Measurements from ENCODE around the gene EIF3I. TPM values are rescaled to one million over a fixed set of nuclear protein-coding genes. Genes with fewer than 3 reads are reported as not detected.

The EIF3I gene
- total and polyA plus RNA-seq, 10 of the 15 experiments (the other 5 are each of a cell fraction or from before 2014, with no cell fraction given): 208 to 606 (median 352) TPM

DNA sequence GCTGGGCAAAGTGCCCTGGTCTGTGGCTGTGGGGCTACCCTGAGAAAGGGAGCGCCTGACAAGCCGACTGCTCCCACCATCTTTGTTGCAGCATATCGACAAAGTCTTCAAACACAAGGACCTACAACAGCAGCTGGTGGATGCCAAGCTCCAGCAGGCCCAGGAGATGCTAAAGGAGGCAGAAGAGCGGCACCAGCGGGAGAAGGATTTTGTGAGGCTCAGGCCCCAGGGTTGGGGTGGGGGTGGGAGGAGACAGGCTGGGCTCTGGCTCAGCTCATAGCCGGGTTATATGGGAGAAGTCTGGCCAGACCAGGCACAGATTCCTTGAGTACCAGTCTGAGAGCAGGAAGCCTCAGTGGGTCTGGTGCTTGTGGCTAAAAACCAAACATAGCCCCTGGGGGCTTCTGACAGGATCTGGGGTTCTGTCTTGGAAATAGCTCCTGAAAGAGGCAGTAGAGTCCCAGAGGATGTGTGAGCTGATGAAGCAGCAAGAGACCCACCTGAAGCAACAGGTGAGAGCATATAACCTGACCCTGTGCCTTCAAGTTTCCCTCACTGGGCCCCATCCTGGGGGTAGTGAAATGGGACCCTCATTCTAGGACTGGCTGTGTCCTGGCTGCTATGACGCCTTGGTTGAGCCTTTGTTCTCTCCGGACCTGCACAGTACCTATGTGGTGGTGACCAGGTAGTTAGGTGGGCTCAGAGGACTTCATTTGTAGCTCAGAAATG, 29.8 kb upstream of the EIF3I start (continued):
- TF ChIP-seq, protein P1, sequence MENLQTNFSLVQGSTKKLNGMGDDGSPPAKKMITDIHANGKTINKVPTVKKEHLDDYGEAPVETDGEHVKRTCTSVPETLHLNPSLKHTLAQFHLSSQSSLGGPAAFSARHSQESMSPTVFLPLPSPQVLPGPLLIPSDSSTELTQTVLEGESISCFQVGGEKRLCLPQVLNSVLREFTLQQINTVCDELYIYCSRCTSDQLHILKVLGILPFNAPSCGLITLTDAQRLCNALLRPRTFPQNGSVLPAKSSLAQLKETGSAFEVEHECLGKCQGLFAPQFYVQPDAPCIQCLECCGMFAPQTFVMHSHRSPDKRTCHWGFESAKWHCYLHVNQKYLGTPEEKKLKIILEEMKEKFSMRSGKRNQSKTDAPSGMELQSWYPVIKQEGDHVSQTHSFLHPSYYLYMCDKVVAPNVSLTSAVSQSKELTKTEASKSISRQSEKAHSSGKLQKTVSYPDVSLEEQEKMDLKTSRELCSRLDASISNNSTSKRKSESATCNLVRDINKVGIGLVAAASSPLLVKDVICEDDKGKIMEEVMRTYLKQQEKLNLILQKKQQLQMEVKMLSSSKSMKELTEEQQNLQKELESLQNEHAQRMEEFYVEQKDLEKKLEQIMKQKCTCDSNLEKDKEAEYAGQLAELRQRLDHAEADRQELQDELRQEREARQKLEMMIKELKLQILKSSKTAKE (IDR thresholded peaks at IDR 0.05; ENCODE audit: low read depth, poor library complexity, severe bottlenecking): no peak
- no peak for TF ChIP-seq ZBED1 (IDR thresholded peaks at IDR 0.05; ENCODE audit: borderline replicate concordance)
- TF ChIP-seq SRF (IDR thresholded peaks at IDR 0.05; ENCODE audit: low read depth in 2 of 2, low read length in 2 of 2): no peak
- no peak for TF ChIP-seq SUZ12 (IDR thresholded peaks at IDR 0.05; ENCODE audit: unreplicated experiment)
- TF ChIP-seq POLR2AphosphoS5 (IDR thresholded peaks at IDR 0.05; ENCODE audit: low read length): no peak
- TF ChIP-seq, protein P2, sequence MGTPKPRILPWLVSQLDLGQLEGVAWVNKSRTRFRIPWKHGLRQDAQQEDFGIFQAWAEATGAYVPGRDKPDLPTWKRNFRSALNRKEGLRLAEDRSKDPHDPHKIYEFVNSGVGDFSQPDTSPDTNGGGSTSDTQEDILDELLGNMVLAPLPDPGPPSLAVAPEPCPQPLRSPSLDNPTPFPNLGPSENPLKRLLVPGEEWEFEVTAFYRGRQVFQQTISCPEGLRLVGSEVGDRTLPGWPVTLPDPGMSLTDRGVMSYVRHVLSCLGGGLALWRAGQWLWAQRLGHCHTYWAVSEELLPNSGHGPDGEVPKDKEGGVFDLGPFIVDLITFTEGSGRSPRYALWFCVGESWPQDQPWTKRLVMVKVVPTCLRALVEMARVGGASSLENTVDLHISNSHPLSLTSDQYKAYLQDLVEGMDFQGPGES (IDR thresholded peaks at IDR 0.05): no peak

DNA sequence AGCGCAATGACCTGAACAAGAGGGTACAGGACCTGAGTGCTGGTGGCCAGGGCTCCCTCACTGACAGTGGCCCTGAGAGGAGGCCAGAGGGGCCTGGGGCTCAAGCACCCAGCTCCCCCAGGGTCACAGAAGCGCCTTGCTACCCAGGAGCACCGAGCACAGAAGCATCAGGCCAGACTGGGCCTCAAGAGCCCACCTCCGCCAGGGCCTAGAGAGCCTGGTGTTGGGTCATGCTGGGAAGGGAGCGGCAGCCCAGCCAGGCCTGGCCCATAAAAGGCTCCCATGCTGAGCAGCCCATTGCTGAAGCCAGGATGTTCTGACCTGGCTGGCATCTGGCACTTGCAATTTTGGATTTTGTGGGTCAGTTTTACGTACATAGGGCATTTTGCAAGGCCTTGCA, 27.2 kb upstream of the EIF3I start:
- no peak overlapping the region for H3K4me3 ChIP-seq
- no peaks in the 10 kb centered on the region; the same call in none of the 2 replicates for H3K79me2 ChIP-seq (ENCODE audit: control insufficient read depth, insufficient read depth, low read length)
- H2AFZ ChIP-seq (ENCODE audit: control insufficient read depth, low read depth, low read length): no peak overlapping the region
- H3K36me3 ChIP-seq (ENCODE audit: control insufficient read depth in 2 of 2, insufficient read depth in 2 of 2, low read length in 1 of 2): peaks cover 49 to 56% of the 10 kb centered on the region in 2 experiments
- ATAC-seq: no peak
- BruUV-seq (replicated peaks): no TSS peak
- in situ Hi-C loops (cut with MboI): no loop called here
- POLR2A ChIA-PET: no interaction called here
- FAIRE-seq: no peak
- H3K4me2 ChIP-seq (ENCODE audit: control insufficient read depth, insufficient read depth): no peak overlapping the region
- H3K4me1 ChIP-seq (ENCODE audit: control insufficient read depth, insufficient read depth, low read length): peaks cover 8% of the 10 kb centered on the region
- SMC1A ChIA-PET (ENCODE audit: uncharacterized antibody, unreplicated experiment): no interaction called here
- 97% methylated on average over 6 of the region's 6 CpGs for WGBS (ENCODE audit: insufficient coverage, insufficient replicate concordance, low lambda C conversion rate, missing lambda C conversion rate)
- H3K9ac ChIP-seq (ENCODE audit: control insufficient read depth, insufficient read depth, low read length): no peak overlapping the region
- CTCF ChIA-PET: no interaction called here
- no peaks in the 10 kb centered on the region for H3K27me3 ChIP-seq (replicated peaks in 1 of 2; ENCODE audit: control insufficient read depth in 2 of 2, insufficient read depth in 2 of 2, low read length in 1 of 2)
- RAD21 ChIA-PET (ENCODE audit: unreplicated experiment): no interaction called here
- DNase-seq (ENCODE audit: low read depth, low spot score): no peak
- intact Hi-C loops (cut with micrococcal nuclease; ENCODE audit: unreplicated experiment): no loop called here
- H4K20me1 ChIP-seq (ENCODE audit: control insufficient read depth, insufficient read depth): no peaks in the 10 kb centered on the region
- no peaks in the 10 kb centered on the region for H3K9me3 ChIP-seq (replicated peaks; ENCODE audit: control insufficient read depth, insufficient read depth, low read length)
- no peak overlapping the region for H3K27ac ChIP-seq (ENCODE audit: control insufficient read depth, insufficient read depth)
- TF ChIP-seq POLR2A (IDR thresholded peaks at IDR 0.05; ENCODE audit: low read depth, low read length) (0 out of 2 replicates have a peak, but pooled peaks have one; percentile 29), NFIC (IDR thresholded peaks at IDR 0.05; ENCODE audit: low read depth, low read length) (no peak)

Measured in GM12878 (cell line).